ENCODE measurements around the gene G2E3.

GRCh38 chr14:30551460-30551859 lies 7.5 kb upstream of the G2E3 start:
- TF ChIP-seq CTCF (IDR thresholded peaks at IDR 0.05; ENCODE audit: low read depth, low read length) (no peak), EZH2phosphoT487 (IDR thresholded peaks at IDR 0.05; ENCODE audit: low read depth) (no peak)
